ENCODE data around the gene FADS1.

FADS1 gene

GRCh38 chr11:61816736-61817455 lies at the start of gene FADS1:
FADS1 (minus strand) TSS chr11:61817003; CDS start chr11:61816929, 74 bp downstream.
- peak; percentile 96 for DNase-seq (ENCODE audit: low spot score)

- no peak for DNase-seq (ENCODE audit: low spot score)
Measured at GRCh38 chr11:61866231-61866957, 49.6 kb upstream of the FADS1 start.

GRCh38 chr11:61864814-61865775 lies 48.3 kb upstream of the FADS1 start:
- no peak for DNase-seq (ENCODE audit: low spot score)

DNA sequence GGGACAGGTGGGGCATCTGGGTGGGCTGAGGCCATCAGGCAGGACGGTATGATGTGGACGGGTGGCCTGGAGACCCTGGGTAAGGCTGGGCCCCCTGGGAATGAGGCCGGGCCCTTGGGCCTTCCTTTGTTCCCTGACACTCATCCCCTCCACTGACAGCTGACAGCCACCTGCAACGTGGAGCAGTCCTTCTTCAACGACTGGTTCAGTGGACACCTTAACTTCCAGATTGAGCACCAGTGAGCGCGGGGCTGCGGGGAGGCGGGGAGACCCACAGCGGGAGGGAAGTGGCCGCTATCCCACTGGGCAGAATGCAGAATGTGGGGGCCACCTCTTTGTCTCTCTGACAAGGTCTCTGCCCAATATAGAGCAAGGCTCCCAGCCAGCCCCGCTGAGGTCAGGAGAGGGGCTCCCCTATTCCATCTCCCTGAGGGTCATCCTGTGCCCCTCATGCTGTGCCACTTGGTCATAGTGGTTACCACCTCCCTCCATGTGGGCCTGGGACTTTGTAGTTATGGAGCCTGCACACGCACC lies 46.8 kb upstream of the FADS1 start:
- DNase-seq (ENCODE audit: low spot score): no peak

DNA sequence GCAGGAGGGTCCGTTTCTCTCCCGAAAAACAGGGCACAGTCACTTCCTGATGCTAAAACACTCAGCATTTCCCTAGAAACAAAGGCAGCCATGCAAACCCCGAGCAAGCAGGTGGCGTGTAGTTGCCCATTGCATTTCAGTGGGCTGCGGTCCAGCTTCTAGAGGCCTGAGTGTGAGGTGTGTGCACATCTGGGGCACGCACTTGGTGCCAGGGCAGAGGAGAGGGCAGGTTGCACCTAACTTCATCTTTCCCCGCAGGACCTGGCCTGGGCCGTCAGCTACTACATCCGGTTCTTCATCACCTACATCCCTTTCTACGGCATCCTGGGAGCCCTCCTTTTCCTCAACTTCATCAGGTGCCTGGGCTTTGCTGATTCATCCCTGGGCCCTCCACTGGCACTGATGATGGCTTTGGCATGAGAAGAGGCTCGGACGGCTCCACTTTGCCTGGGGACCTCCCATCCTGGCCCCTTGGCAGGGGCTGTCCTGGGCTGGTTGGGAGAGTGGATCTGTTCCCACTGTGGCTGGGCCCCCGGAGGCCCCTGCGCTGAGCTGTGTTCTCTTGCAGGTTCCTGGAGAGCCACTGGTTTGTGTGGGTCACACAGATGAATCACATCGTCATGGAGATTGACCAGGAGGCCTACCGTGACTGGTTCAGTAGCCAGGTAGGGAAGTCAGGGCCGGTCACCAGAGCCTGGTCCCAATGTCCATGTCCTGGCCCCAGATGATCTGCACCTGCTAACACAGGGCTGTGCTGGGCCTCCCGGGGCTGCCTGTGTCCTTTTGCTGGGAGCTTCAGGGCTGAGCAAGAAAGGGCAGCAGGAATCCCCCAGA lies 46.1 kb upstream of the FADS1 start:
- DNase-seq (ENCODE audit: low spot score): no peak

DNA sequence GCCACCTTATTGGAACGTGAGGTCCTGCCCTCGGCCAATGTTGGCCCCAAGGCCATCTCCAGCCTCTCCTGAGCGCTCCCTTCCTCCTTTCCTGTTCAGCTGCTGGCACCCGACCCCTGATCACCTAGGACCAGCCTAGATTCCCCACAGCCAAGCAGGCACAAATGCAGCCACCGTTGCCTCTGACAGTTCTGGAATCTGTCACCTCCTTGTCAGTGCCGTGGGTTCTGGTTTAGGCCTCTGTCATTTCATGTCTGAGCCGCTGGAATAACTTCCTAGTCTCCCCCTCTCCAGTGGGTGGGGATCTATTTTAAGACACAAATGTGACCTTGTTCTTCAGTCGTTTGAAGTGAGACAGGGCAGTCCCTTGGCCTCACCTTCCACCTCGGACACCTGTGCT lies 44.8 kb upstream of the FADS1 start:
- no peak for DNase-seq (ENCODE audit: low spot score)

GRCh38 chr11:61860054-61860903 lies 43.5 kb upstream of the FADS1 start:
- DNase-seq (ENCODE audit: low spot score): no peak

DNA sequence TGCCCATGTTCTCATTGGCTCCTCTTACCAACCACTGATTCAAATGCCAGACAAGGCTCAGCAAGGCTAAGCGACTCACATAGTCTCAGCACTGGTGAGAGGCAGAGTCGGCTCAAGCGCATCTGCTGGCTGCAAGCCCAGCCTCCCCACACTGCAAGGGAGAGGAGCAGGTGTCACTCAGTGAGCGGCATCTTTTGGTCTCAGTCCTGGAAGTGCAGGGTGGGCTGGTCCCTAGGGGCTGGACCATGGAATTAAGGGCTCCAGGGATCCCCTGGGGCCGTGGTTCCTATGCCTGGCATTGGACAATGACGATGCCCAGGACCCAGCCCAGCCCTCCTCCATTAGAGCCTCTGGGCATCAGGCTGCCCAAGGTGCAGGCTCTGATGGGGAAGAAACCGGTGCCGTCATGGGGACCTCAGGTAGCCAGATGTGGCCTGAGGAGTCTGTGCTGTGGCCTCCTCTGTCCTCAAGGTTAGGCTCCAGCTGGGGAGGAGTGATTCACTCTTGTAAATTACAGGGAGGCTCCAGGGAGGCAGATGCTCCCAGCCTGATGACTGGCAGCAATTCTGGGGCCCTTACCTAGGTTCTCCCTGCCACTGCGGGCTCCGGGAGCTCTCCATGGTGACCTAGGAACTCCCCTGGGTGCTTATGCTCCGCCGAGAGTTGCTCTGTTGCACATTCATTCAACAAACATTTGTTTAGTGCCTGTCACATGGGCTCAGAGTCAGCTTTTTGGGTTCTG lies 39.3 kb upstream of the FADS1 start:
- DNase-seq (ENCODE audit: low spot score): peak; percentile 69

- DNase-seq (ENCODE audit: low spot score): no peak
Measured at GRCh38 chr11:61854966-61855714, 38.3 kb upstream of the FADS1 start.

DNA sequence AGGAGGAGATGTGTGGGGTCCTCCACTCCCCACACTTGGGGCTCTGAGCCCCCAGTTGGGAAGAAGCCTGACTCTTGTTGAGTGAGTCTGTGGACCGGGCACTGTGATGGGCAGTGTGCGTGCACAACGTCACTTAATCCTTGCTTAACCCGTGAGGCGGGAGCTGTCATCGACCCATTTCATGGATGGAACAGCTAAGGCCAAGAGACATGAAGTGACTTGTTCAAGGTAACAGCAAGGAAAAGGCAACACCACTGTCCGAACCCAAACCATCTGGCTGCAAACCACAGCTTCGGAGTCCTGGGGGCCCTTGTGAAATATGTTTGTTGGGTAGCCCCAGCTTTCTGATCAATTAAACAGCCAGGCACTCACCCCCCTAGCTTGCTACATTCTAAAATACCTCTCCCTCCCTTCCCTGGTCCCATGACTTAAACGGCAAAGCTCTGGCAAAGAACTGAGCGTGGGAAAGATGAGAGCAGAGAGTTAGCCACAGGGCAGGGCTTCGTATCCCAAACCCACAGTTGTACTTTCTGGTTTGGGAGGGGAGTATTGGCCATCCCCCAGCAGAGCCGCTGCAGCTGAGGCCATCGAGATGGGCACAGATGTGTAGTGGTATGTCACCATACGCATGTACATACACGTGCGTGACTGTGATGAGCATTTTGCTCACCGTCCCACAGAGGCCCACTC lies 37.5 kb upstream of the FADS1 start:
- DNase-seq (ENCODE audit: low spot score): no peak

DNA sequence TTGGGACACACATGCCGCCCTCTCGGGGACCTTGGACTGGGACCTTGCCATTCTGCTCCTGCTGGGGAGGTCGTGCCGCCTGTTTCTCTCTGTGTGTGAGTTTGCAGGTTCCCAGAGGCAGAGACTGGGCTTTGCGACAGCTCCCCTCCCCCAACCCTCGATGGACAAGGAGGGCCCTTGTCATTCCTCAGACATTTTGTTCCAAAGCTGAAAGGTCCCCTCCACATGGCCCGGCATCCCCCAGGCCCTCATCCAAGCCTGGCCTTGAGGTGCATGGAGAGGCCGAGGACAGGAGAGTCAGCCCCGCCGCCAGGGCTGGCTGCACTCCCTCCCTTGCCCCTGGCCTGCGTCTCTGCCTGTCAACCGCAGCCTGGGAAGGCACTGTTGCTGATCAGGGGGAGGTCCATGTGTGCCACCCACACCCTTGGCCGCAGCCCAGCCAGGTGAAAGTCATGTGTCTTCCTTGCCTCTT lies 36.9 kb upstream of the FADS1 start:
- DNase-seq (ENCODE audit: low spot score): no peak

GRCh38 chr11:61851900-61852295 lies 35.1 kb upstream of the FADS1 start:
- DNase-seq (ENCODE audit: low spot score): no peak

DNA sequence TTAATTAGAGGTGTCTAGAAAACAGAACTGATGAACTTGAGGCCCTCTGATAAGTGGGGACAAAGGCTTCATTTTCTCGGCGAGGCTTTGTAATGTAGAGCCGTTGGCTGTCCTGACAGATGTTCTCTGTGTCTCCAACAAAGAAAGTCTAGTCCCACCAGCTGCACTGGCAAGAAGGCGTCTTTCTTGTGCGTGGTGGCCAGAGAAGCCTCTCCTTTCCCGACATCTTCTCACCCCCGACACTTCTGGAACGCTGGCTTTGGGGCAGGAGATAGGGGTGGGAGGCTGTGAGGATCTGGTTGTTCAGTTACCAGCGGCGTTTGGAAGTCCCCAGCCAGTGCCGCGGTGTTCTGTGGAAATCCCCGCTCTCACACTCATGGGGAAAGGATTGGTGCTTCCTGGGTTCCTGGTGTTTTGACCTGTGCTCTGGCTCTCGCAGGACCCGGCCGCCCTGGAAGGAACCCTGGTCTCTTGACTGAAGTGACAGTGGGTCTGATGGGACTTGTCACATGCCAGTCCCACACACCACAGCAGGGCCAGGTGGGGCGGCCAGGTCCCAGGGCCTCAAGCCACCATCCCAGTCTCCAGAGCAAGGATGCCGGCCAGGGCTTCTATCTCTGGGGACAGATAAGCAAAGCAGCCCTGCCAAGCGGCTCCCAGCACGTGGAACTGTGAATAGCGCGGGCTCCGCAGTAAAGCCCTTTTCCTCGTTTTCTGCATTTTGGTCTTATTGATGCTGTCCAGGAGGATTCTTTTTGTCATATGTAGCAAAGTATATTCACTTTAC lies 34.5 kb upstream of the FADS1 start:
- no peak for DNase-seq (ENCODE audit: low spot score)

- DNase-seq (ENCODE audit: low spot score): no peak
Measured at GRCh38 chr11:61850687-61851086, 33.9 kb upstream of the FADS1 start.

DNA sequence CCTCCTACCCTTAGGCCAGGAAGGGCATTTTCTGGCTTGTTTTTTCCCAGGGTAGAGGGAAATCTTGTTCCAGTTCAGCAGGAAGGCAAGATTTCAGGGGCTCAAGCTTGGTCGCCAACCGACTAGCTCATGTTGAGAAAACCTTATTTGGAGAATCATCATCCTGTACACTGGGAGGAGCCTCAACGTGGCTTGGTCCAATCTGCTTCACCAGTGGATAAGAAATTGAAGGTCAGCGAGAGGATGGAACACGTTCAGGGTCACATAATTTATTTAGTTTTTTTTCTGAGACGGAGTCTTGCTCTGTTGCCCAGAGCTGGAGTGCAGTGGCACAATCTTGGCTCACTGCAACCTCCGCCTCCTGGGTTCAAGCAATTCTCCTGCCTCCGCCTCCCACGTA lies 31.8 kb upstream of the FADS1 start:
- DNase-seq (ENCODE audit: low spot score): no peak

DNA sequence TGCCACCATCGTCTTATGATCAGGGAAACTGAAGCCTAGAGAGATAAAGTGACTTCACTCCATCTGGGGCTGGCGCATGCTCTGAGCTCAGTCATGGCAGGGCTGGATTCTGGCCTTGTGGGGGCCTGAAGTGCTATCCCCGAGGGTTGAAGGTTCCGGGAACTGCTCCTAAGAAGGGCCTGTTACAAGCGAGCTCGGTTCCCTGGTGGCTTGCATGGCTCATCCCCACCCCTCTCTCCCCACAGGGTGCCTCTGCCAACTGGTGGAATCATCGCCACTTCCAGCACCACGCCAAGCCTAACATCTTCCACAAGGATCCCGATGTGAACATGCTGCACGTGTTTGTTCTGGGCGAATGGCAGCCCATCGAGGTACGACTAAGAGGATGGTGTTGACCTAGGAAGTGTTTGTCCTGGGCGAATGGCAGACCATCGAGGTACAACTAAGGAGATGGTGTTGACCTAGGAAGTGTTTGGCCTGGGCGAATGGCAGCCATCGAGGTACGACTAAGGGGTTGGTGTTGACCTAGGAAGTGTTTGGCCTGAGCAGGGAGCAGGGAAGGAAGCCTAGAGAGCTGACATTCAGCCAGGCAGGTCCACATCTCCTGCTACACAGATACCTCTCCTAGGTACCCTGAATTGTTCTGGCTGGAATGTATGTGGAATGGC lies 31.2 kb upstream of the FADS1 start:
- DNase-seq (ENCODE audit: low spot score): no peak
